Left renal cortex interstitium (tissue), 4 donors: ENCODE data around the gene HHIPL1. TPM values are rescaled to one million over a fixed set of nuclear protein-coding genes. Genes with fewer than 3 reads are reported as not detected.
A peak's percentile ranks its signal among the peaks of the same experiment; 100 is the strongest.

ENCODE experiments used
- DNase-seq, 4 donors: peaks; one replicate each; pipeline ENCODE4 v3.0.0-alpha.2; 2013; ENCODE audit warnings: low read depth in 4 of 4, low spot score in 2 of 4, missing footprints in 1 of 4
- polyA plus RNA-seq, 4 donors: library from polyadenylated mRNA; unstranded; fragments of 120-200 nt; gene quantifications; one replicate each; pipeline ENCODE4 v1.2.1, GENCODE V29; 2013; ENCODE audit not compliant: insufficient read length in 4 of 4

The HHIPL1 gene
- polyA plus RNA-seq, 4 donors = 1.3 to 2.6 (median 1.9) TPM

DNA sequence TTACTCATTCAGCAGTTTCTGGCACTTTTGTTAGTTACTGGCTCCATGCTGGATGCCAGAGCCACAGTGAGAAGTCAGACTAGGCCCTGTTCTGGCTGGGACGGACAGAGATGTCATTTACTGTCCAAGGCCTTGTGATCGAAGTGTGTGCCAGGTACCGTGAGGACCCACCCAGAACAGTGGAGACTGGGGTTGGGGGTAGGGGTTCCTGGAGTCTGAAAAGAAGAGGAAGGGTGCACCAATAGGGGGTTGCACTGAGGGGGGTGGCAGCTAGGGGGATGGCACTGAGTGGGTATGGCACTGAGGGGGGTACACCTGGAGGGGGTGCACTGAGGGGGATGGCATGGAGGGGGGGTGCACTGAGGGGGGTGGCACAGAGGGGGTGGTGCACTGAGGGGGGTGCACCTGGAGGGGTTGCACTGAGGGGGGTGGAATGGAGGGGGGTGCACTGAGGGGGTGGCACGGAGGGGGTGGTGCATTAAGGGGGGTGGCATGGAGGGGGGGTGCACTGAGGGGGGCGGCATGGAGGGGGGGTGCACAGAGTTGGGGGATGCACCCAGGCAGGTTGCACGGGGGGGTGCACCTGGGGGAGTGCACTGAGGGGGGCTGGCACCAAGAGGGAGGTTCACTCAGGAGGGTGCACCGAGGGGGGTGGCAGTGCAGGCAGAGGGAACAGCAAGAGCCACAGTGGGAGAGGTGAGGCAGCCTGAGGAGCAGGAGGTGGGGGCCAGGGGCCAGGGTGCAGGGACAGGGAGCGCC, 28.6 kb downstream of the HHIPL1 start:
- no peak for DNase-seq

DNA sequence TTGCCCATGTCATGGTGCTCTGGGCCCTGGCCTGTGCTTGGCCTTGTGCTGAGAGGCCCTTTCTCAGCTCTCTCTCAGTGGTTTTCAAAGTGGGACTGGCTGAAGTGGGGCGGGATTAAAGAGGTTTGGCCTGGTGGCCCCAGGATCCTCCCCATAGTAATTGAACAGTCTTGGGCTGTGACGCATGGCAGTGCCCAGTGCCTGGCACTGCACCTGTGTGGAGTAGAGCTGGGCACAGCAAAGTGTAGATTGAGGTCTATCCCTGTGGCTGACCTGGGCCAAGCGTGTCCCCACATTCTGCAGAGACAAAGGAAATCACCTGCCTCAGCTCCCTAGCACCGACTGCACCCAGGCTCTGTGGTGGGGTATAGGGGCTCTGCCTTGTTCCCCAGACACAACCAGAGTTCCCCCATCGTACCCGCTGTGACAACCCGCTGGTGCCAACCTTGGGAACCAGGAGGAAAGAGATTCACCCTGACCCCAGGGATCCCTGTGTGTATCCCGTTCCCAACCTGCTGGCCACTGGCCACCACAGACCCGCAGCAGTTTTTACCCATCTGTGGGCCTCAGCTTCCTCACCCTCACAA, 29.2 kb downstream of the HHIPL1 start:
- DNase-seq = no peak

DNA sequence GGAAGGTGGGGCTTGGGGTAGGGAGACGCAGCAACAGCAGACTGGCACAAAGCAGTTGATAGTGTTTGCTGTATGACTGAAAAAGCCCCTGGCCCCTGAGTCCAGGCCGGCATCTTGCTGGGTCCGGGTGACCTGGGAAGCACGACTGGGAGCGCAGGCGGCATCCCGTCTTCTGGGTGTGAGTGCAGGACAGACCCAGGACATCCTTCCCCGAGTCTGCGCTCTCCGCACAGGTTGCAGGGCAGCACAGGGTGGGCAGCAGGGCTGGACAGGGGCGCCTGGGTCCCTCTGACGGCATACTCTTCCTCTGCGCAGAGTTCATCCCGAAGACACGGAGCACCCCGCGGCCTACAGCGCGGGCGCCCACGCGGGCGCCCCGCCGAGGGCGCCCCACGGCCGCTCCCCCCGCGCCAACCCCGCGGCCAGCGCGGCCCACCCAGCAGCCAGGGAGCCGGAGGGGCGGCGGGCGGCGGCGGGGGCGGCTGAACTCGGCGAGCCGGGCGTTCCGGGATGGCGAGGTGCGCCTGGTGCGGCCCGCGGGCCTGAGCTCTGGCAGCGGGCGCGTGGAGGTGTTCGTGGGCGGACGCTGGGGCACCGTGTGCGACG, 29.9 kb downstream of the HHIPL1 start:
- no peak for DNase-seq

DNA sequence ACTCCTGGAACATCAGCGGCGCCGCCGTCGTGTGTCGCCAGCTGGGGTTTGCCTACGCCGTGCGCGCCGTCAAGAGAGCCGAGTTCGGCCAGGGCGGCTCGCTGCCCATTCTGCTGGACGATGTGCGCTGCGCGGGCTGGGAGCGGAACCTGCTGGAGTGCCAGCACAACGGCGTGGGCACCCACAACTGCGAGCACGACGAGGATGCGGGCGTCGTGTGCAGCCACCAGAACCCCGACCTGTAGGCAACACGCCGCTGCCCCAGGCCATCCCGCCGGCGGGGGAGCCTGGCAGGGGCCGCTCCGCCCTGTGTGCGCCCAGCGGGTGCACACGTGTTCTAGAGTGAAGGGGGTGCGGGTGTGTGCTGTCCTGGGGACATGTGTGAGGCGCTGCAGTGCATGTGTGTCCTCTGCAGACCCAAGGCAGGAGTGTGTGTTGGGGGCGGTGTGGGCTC, 30.5 kb downstream of the HHIPL1 start:
- DNase-seq = no peak

DNA sequence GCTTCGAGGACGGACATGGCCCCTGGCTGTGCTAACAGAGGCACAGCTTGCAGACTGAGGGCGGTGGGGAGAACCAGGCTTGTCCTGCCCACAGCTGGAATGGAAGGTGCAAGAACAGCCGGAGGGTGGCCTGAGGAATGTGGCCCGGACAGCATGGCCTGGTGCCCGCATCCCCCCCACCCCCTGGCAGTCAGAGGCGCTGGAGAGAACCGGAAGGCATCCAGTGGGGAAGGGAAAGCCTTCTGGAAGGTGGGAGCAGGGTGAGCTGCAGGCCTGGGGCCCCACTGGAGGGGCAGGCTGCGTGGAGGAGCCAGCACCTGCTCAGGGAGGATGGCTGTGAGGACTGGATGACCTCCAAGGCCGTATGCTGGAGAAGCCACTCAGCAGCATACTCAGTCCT, 31.0 kb downstream of the HHIPL1 start:
- no peak for DNase-seq

DNA sequence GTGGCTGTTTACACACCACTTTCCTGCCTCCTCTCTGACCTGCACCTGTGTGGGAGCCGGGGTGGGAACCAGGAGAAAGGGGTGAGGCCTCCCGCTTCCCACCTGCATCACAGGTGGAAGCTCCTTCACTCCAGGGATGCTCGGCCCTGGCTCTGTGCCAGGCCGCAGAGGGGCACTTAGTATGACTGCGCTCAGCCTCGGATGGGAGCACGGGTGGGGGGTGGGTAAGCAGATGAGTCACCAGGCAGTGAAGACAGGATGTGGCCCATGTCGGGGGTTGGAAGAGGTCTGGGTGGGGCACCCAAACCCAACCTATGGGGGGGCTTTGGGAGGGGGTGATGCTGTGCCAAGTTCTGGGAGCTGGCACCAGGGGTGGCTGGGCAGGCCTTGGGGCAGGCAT, 31.7 kb downstream of the HHIPL1 start:
- DNase-seq = no peak

DNA sequence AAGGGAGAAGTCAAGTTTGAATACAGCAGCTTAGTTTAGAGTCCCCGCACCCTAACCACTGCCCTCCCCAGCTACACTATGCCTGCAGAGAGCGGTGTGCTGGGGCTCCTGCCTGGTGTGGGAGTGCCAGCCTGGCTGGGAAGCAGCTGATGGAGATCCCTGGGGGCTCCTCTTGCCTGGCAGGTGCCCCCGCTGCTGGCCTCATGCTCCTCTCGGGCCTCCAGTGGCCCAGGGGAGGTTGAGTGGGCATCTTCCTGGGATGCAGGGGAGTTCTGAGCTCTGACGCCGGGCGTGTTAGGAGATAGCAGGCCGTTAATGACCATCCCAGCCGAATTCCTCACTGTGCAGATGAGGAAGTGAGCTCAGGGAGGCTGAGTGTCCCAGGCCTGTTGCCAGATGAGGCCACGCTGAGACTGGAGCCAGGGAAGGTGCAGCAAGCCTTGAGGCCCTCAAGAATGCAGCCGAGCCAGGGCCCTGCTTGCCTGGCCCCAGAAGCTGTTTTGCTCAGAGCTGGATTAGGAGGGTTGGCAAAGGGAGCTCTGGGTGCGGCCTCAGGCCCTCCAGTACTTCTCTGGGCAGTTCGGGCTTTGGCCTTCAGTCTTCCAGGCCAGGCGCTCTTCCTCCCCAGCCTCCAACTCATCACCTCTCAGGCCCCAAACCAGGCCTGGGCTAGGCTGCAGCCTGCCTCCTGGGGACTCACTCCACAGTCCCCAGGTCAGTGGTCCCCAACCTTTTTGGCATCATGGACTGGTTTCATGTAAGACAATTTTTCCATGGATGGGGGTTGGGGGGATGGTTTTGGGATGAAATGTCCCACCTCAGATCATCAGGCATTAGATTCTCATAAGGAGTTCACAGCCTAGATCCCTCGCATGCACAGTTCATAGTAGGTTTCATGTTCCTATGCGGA, 32.6 kb downstream of the HHIPL1 start:
- no peak for DNase-seq

DNA sequence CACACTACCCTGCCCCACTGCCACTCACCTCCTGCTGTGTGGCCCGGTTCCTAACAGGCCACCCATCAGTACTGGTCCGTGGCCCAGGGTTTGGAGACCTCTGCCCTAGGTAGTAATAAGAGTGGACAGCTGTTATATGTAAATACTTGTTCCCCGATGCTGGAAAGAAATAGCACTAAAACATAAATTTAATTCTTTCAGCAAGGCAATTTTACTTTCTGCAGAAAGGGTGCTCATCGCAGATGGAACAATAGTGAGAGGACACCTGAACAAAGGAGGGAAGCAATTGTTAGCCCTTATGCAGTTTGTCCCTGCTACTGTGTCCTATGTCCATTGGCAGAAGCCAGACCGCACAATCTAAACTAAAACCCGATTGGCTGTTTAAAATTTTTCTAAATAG, 33.3 kb downstream of the HHIPL1 start:
- no peak for DNase-seq

DNA sequence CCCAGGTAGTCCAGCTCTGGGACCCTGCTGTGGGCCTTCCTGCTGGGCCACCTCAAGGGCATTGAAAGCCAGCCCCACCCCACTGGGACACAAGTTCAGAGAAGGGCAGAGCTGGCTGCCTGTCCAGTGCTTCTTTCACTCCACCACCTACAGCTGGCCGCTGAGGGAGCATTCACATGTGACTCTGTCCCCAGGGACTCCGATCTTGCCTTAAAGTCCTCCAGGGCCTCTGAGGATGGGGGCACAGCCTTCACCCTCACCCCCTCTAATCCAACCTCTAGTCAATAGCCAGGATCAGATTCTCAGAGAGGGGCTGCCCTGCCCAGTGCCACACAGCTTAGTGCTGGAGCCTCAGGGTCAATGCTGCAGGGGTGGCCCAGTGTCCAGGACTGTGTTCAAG, 34.2 kb downstream of the HHIPL1 start:
- no peak for DNase-seq

DNA sequence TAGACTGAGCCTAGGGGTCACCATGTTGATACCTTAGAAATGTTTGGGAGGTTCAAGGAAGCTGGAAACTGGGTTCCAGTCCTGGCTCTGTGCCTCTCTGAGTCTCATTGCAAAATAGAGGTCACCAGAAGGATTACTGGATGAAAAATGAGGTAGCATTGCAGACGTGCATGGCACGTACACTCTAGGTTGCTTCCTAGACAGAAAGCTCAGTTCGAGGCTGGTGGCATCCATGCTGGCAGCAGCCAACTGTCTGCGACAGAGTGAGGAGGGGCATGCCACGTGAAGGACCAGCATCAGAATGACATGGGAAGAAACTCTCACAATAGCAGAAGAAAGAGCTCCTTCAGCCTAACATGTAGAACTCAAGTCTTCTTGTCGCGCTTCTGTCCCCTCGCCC, 34.6 kb downstream of the HHIPL1 start:
- DNase-seq = no peak

DNA sequence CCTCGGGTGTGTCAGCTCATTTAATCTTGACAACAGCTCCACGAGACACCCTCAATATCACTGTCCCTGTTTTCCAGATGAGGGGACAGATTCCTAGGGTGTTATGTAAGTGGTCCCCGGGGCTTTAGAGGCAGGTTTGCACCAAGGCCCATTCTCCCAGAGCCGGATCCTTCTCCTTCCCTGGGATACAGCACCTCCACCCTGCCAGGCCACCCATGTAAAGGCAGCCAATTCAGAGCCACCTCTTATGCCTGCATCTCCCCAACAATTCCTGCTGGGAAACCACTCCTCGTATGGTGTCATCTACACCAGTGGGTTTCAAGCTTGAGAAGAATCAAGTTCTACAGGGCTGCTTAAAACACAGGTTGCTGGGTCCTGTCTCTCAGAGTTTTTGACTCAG, 35.1 kb downstream of the HHIPL1 start:
- no peak for DNase-seq

DNA sequence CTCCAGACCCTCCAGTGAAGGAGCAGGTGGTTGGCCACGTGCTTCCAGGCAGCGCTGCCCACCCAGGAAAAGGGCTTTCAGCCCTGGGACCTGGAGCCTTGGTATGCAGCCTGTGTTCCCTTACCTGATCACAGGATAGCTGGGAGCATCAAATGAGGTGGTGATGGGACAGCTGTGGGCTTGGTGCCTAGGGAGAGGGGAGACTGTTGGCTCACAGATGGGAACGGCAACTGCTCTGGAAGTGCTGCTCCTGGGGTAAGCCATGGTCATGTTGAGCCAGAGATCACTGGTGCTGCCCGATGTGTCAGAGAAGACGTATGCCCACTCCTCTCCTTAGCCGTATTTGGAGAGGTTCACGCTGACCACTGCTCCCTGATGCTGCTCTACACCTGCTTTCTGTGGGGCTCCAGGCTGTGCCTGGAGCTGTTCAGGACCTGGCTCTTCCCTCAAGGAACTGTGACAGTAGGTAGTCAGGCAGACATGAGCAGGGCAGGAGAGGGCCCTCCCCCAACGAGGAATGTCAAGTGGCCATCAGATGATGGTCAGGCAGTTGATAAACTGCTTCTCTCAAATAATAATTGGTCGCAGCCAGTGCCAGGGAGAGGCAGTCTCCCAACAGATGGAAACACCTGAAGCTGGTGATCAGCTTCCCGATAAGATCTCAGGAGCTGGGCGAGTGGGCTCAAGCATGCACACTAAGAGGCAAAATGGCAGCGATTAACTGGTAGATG, 36.3 kb downstream of the HHIPL1 start:
- no peak for DNase-seq

DNA sequence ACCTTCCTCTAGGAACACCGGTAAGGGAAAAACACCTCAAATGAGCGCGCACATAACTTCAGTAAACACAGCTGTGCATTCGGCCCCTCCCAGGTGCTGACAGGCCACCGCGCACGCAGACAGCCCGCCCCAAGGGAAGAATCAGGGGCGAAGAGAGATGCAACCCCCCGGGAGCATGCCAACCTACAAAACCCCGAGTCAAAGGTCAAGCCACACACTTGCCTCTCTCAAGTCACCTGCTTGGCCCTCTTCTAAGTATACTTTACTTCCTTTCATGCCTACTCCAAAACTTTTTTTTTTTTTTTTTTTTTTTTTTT, 36.9 kb downstream of the HHIPL1 start:
- no peak for DNase-seq

DNA sequence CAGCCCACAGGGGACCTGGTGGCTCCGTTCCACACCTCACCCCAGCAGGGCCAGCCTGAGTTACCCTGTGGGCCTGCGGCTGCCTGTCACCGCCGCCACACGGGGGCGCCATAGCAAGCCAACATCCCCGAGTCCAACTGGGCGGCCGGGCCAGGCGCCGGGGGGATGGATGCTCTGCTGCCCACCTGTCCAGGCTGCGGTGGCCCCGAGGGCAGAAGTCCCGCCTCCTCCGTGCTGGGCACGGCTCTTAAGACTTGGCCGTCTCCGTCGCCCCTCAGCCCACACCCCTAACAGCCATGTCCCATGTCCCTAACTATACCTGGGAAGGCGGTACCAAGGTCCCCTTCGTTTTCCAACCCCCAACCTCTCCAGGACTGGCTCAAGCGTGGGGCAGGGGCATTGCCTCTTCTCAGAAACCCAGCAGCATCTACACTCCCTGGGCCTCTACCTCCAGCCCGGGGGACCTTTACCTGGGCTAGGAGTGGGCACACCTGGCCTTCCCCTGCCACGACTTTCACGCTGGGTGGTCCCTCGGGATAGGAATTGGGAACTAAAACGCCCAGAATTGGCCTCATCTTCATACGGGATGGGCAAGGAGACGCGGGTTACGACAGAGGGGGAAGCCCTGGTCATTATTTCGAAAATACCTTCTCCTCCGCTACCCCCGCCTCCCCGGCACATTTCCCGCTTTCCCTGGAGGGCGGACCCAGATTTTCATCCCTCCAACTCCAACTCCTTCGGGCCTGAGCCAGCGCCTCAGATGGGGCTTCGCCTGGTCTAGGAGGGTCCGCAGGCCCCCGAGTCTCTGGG, 38.1 kb downstream of the HHIPL1 start:
- peak in 2 of 4 donors; percentile 55 to 69 for DNase-seq

DNA sequence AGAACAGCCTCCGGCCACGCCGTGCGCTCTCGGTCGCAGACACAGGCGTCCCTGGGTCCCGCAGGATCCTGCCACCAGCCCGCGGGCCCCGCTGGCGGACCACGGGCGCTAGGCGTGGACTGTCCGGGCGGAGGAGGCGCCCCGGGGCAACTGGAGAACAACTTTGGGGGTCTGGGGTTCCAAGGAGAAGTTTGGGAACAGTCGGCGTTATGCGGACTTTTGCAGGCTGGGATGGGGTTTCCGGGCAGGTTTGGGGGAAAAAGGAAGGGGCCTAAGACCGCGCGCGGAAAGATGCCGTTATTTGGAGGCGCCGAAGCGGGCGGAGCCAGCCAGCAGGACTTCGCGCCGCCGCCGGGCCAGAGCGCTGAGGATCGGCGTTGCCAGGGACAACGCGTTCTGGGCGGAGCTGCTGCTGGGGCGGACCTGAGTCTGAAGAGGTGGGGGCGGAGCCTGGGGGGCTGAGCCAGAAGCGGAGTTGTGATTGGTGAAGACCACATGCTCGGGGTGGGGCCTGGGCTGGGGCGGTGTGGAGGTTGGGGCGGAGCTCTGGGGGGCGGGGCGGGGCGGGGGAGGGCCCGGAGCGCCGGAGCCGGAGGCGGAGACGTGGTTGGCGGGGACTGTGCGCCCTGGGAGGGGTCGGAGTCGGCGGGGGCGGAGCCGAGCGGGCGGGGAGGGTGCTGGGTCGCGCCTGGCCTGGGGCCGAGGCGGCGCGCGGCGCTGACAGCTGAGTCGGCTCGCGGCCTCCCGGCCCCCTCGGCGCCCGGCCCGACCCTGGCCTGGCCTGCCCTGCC, 38.9 kb downstream of the HHIPL1 start, which contains the start of gene CYP46A1:
Gene CYP46A1, plus strand, starts transcription at position 680 of the 791 bp plus-strand sequence. CDS start 120 bp downstream, outside the sequence.
- peak; percentile 92 to 99 (median 96) for DNase-seq

DNA sequence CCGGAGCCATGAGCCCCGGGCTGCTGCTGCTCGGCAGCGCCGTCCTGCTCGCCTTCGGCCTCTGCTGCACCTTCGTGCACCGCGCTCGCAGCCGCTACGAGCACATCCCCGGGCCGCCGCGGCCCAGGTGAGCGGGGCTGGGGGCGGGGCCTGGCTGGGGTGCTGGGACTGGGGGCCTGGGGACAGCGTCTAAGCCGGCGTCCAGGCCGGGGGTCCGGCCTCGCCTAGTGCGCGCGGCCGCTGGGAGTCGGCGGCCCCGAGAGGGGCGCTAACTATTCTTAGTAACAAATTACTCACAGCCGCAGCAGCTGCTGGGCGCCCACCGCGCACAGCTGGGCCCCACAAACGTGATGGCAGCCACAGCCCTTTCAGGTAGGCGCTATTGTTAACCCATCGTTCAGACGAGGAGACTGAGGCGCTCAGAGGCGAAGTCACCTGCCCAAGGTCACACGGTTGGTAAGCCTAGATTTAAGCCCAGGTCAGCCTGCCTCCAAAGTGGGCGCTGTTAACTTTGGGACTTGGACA, 39.5 kb downstream of the HHIPL1 start:
- no peak for DNase-seq

DNA sequence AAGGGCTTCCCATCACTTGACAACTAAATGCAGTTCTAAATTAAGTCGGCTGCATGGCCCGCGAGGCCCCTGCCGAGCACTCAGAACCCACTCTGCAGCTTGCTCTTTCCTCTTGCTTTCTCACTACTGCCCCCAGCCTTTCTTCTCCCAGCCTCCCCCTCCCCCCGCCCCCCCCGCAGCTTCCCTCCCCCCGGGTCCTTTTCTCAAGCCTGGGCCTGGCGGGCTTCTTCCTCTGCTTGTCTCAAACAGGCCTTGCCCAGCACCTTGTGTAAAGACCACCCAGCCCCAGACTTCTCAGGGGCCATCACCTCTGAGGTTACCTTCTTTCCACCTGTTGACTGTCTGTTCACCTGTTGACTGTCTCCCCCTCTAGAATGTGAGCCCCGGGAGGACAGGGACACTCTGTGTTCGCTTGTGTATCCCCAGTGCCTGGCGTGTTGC, 40.2 kb downstream of the HHIPL1 start:
- DNase-seq = no peak

DNA sequence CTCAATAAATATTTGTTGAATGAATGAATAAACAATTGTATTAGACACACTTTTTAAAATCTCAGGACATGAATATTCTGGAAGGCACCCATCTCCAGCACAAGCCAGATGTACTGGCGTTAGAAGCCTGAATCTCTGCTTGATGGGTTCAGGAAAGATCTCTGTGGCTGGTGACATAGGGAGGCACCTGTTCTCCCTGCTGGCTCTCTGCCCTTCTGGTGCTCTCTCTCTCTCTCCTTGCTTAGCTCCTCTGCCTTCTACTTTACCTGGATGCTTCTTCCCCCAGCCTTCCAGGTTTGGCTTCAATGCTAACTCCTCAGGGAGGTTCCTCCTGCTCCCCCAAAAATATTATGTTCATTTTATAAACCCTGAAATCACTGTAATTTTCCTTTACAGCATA, 40.7 kb downstream of the HHIPL1 start:
- DNase-seq = no peak
